Measurements from ENCODE around the gene GARIN5A.

- TF ChIP-seq, protein P1, sequence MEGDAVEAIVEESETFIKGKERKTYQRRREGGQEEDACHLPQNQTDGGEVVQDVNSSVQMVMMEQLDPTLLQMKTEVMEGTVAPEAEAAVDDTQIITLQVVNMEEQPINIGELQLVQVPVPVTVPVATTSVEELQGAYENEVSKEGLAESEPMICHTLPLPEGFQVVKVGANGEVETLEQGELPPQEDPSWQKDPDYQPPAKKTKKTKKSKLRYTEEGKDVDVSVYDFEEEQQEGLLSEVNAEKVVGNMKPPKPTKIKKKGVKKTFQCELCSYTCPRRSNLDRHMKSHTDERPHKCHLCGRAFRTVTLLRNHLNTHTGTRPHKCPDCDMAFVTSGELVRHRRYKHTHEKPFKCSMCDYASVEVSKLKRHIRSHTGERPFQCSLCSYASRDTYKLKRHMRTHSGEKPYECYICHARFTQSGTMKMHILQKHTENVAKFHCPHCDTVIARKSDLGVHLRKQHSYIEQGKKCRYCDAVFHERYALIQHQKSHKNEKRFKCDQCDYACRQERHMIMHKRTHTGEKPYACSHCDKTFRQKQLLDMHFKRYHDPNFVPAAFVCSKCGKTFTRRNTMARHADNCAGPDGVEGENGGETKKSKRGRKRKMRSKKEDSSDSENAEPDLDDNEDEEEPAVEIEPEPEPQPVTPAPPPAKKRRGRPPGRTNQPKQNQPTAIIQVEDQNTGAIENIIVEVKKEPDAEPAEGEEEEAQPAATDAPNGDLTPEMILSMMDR (IDR thresholded peaks at IDR 0.05): no peak
- no peak for TF ChIP-seq ZFX (IDR thresholded peaks at IDR 0.05; ENCODE audit: borderline replicate concordance)
Measured at GRCh38 chr19:50509366-50509765, 32.7 kb upstream of the GARIN5A start.
